PC-3 (cell line): ENCODE data around the gene GAL3ST3.

Experiments used
- EZH2 ChIP-seq: fragments of 300-600 bp; sonication (generic); IDR thresholded peaks from one replicate; pipeline ENCODE4 v1.6.1; 2017; ENCODE audit warnings: antibody characterized with exemption, mild to moderate bottlenecking, low read length; ENCODE audit not compliant: unreplicated experiment
- TF ChIP-seq, protein P1 (sequence below): fragments of 300-600 bp; sonication (generic); conservative IDR thresholded peaks from 2 replicates; pipeline ENCODE4 v1.5.1; 2017; ENCODE audit warnings: antibody characterized with exemption, low read depth, mild to moderate bottlenecking, low read length

DNA sequence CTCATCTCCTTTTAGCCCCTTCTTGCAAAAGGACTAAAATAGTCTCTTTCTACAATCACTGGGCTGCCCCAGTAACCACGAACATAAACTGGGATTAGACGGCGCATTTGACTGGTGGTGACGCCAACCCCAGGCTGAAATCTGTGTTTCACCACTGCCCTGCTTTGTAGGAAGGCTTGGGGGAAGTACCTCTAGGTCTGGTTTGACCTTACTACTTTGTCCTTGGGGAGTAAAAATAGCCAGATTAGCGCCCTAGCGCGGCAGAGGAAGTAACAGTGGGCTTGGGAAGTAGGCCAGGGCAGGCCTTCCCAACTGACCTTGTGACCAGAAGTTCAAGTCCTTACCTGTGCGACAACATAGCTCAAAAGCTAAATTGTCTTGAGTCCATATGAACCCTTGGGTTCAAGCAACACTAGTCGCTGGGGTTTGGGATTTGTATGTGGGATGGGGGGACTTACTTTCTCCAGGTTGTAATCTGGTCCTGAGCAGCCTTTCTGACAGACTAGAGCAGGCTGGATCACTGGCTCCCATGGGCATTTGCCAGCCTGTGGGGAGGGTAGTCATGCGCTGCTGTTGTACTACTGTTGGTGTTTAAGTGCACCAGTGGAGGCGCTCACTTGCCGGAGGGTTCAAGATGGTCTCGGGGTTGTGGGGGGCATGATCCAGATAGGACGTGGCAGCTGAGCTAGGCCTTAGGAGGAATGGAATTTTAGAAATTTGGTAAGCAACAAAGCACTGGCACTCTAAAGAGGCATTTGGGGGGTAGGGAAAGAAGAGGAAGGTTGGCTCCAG, 20.2 kb upstream of the GAL3ST3 start:
- TF ChIP-seq EZH2 = no peak
- TF ChIP-seq, protein P1, sequence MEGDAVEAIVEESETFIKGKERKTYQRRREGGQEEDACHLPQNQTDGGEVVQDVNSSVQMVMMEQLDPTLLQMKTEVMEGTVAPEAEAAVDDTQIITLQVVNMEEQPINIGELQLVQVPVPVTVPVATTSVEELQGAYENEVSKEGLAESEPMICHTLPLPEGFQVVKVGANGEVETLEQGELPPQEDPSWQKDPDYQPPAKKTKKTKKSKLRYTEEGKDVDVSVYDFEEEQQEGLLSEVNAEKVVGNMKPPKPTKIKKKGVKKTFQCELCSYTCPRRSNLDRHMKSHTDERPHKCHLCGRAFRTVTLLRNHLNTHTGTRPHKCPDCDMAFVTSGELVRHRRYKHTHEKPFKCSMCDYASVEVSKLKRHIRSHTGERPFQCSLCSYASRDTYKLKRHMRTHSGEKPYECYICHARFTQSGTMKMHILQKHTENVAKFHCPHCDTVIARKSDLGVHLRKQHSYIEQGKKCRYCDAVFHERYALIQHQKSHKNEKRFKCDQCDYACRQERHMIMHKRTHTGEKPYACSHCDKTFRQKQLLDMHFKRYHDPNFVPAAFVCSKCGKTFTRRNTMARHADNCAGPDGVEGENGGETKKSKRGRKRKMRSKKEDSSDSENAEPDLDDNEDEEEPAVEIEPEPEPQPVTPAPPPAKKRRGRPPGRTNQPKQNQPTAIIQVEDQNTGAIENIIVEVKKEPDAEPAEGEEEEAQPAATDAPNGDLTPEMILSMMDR = peak; percentile 41
